Progenitor cell of endocrine pancreas (in vitro differentiated cells): ENCODE results near the gene PDPN. TPM values are rescaled to one million over a fixed set of nuclear protein-coding genes. Genes with fewer than 3 reads are reported as not detected.
A peak's percentile ranks its signal among the peaks of the same experiment; 100 is the strongest.

Experiments
- DNase-seq: peaks from one replicate; pipeline ENCODE4 v3.0.0; 2021; ENCODE audit warnings: low spot score; ENCODE audit not compliant: unreplicated experiment
- H3K27ac Mint-ChIP-seq: 2 replicates; pipeline ENCODE4 v1.8.0; 2021; ENCODE audit warnings: mild to moderate bottlenecking, moderate library complexity, mixed read lengths
- H3K27me3 Mint-ChIP-seq: 2 replicates; pipeline ENCODE4 v1.8.0; 2021; ENCODE audit warnings: mixed read lengths
- H3K36me3 Mint-ChIP-seq: 2 replicates; pipeline ENCODE4 v1.8.0; 2022; ENCODE audit warnings: mixed read lengths; ENCODE audit not compliant: insufficient read depth
- H3K4me1 Mint-ChIP-seq: 2 replicates; pipeline ENCODE4 v1.8.0; 2021; ENCODE audit warnings: low read depth, mixed read lengths
- H3K4me3 Mint-ChIP-seq: 2 replicates; pipeline ENCODE4 v1.8.0; 2021; ENCODE audit warnings: low read depth, mild to moderate bottlenecking, moderate library complexity, mixed read lengths
- H3K9me3 Mint-ChIP-seq: 2 replicates; pipeline ENCODE4 v1.8.0; 2021; ENCODE audit warnings: low read depth, mixed read lengths
- CTCF ChIP-seq: fragments of 200-600 bp; sonication (generic); IDR thresholded peaks from one replicate; pipeline ENCODE4 v1.5.0; 2021; ENCODE audit warnings: antibody characterized with exemption, mild to moderate bottlenecking; ENCODE audit not compliant: unreplicated experiment
- total RNA-seq: library from RNA; stranded (reverse); gene quantifications from 2 replicates; pipeline ENCODE4 v1.2.1, GENCODE V29; 2021

The PDPN gene
- total RNA-seq, 1 donor from 2014 or later, result 9.5 TPM

- Mint-ChIP-seq H3K36me3 (no peaks in the 10 kb centered on the region), H3K4me1 (no peaks in the 10 kb centered on the region), H3K9me3 (no peaks in the 10 kb centered on the region), H3K27me3 (peaks cover under 1% of the 10 kb centered on the region), H3K4me3 (no peak overlapping the region), H3K27ac (no peak overlapping the region)
- DNase-seq, result no peak
- TF ChIP-seq CTCF, result no peak
Observed at GRCh38 chr1:13540866-13541265, 42.8 kb upstream of the PDPN start.

GRCh38 chr1:13541435-13542215, 42.0 kb upstream of the PDPN start:
- H3K36me3 Mint-ChIP-seq, result no peaks in the 10 kb centered on the region
- no peak overlapping the region for H3K4me3 Mint-ChIP-seq
- H3K4me1 Mint-ChIP-seq, result no peaks in the 10 kb centered on the region
- H3K9me3 Mint-ChIP-seq, result no peaks in the 10 kb centered on the region
- DNase-seq, result no peak
- no peak overlapping the region for H3K27ac Mint-ChIP-seq
- TF ChIP-seq CTCF, result no peak
- H3K27me3 Mint-ChIP-seq, result peaks cover 4% of the 10 kb centered on the region

- Mint-ChIP-seq H3K4me3 (no peak overlapping the region), H3K4me1 (no peaks in the 10 kb centered on the region), H3K27me3 (peaks cover 8% of the 10 kb centered on the region), H3K27ac (no peak overlapping the region), H3K9me3 (no peaks in the 10 kb centered on the region), H3K36me3 (no peaks in the 10 kb centered on the region)
- no peak for DNase-seq
- TF ChIP-seq CTCF, result peak; percentile 24
Observed at GRCh38 chr1:13543451-13544220, 40.0 kb upstream of the PDPN start.

GRCh38 chr1:13544221-13544556, 39.4 kb upstream of the PDPN start:
- H3K36me3 Mint-ChIP-seq, result no peaks in the 10 kb centered on the region
- no peak overlapping the region for H3K27ac Mint-ChIP-seq
- no peak overlapping the region for H3K4me3 Mint-ChIP-seq
- no peaks in the 10 kb centered on the region for H3K4me1 Mint-ChIP-seq
- no peaks in the 10 kb centered on the region for H3K9me3 Mint-ChIP-seq
- peaks cover 8% of the 10 kb centered on the region for H3K27me3 Mint-ChIP-seq
- TF ChIP-seq CTCF, result no peak
- no peak for DNase-seq

GRCh38 chr1:13546791-13547190, 36.8 kb upstream of the PDPN start:
- no peaks in the 10 kb centered on the region for H3K4me1 Mint-ChIP-seq
- TF ChIP-seq CTCF, result no peak
- DNase-seq, result no peak
- peaks cover 8% of the 10 kb centered on the region for H3K27me3 Mint-ChIP-seq
- no peak overlapping the region for H3K4me3 Mint-ChIP-seq
- H3K9me3 Mint-ChIP-seq, result no peaks in the 10 kb centered on the region
- H3K36me3 Mint-ChIP-seq, result no peaks in the 10 kb centered on the region
- H3K27ac Mint-ChIP-seq, result no peak overlapping the region
